ENCODE data around the gene DIRAS1.

DNA sequence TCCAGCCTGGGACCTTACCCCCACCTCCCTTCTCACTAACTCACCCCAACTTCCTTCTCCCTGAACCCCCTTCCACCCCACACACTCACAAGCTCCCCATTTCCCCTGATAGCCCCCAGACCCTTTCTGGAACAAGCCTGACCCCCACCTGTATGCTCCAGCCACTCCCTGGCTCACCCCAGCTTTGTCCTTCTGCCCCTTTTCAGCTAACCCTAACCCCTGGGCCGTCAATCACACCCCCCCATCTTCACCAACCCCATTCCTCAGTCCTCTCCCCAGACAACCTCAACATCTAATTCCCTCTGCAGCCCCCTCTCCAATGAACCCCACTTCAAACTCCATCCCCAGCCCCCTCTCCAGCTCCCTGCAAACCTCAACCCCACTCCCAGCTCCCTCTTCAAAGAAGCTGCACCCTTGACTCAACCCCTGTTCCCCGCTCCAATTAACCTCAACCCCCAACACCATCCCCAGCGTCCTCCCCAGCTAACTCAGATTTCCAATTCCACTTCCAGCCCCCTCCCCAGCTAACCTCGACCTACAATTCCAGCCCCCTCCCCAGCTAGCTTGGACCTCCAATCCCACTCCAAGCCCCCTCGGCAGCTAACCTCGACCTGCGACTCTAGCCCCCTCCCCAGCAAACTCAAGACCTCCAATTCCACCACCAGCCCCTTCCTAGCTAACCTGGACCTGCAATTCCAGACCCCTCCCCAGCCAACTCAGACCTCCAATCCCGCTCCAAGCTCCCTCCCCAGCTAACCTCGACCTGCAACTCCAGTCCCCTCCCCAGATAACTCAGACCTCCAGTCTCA, 19.6 kb downstream of the DIRAS1 start:
- TF ChIP-seq RAD21 (IDR thresholded peaks at IDR 0.05; ENCODE audit: low read depth): no peak
- no peak for TF ChIP-seq POLR2AphosphoS5 (IDR thresholded peaks at IDR 0.05; ENCODE audit: low read depth, low read length)
- TF ChIP-seq POLR2A (IDR thresholded peaks at IDR 0.05; ENCODE audit: borderline replicate concordance, extremely low read depth, insufficient read depth, insufficient read length): no peak
- TF ChIP-seq, protein P1, sequence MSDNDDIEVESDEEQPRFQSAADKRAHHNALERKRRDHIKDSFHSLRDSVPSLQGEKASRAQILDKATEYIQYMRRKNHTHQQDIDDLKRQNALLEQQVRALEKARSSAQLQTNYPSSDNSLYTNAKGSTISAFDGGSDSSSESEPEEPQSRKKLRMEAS (IDR thresholded peaks at IDR 0.05): no peak
- TF ChIP-seq, protein P2, sequence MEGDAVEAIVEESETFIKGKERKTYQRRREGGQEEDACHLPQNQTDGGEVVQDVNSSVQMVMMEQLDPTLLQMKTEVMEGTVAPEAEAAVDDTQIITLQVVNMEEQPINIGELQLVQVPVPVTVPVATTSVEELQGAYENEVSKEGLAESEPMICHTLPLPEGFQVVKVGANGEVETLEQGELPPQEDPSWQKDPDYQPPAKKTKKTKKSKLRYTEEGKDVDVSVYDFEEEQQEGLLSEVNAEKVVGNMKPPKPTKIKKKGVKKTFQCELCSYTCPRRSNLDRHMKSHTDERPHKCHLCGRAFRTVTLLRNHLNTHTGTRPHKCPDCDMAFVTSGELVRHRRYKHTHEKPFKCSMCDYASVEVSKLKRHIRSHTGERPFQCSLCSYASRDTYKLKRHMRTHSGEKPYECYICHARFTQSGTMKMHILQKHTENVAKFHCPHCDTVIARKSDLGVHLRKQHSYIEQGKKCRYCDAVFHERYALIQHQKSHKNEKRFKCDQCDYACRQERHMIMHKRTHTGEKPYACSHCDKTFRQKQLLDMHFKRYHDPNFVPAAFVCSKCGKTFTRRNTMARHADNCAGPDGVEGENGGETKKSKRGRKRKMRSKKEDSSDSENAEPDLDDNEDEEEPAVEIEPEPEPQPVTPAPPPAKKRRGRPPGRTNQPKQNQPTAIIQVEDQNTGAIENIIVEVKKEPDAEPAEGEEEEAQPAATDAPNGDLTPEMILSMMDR (IDR thresholded peaks at IDR 0.05 in 2 of 3, conservative IDR thresholded peaks at IDR 0.05 in 1 of 3; ENCODE audit: borderline replicate concordance in 1 of 3, insufficient read depth in 1 of 3, low read depth in 2 of 3, low read length in 2 of 3): no peak
- TF ChIP-seq, protein P3, sequence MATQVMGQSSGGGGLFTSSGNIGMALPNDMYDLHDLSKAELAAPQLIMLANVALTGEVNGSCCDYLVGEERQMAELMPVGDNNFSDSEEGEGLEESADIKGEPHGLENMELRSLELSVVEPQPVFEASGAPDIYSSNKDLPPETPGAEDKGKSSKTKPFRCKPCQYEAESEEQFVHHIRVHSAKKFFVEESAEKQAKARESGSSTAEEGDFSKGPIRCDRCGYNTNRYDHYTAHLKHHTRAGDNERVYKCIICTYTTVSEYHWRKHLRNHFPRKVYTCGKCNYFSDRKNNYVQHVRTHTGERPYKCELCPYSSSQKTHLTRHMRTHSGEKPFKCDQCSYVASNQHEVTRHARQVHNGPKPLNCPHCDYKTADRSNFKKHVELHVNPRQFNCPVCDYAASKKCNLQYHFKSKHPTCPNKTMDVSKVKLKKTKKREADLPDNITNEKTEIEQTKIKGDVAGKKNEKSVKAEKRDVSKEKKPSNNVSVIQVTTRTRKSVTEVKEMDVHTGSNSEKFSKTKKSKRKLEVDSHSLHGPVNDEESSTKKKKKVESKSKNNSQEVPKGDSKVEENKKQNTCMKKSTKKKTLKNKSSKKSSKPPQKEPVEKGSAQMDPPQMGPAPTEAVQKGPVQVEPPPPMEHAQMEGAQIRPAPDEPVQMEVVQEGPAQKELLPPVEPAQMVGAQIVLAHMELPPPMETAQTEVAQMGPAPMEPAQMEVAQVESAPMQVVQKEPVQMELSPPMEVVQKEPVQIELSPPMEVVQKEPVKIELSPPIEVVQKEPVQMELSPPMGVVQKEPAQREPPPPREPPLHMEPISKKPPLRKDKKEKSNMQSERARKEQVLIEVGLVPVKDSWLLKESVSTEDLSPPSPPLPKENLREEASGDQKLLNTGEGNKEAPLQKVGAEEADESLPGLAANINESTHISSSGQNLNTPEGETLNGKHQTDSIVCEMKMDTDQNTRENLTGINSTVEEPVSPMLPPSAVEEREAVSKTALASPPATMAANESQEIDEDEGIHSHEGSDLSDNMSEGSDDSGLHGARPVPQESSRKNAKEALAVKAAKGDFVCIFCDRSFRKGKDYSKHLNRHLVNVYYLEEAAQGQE (IDR thresholded peaks at IDR 0.05; ENCODE audit: low read depth): no peak
- TF ChIP-seq EZH2 (IDR thresholded peaks at IDR 0.05): no peak
- no peak for TF ChIP-seq FOSL1 (IDR thresholded peaks at IDR 0.05; ENCODE audit: low read depth)
- no peak for TF ChIP-seq ZNF274 (IDR thresholded peaks at IDR 0.05; ENCODE audit: low read depth, low read length)
- TF ChIP-seq EGR1 (IDR thresholded peaks at IDR 0.05; ENCODE audit: low read depth): no peak
- no peak for TF ChIP-seq EZH2phosphoT487 (IDR thresholded peaks at IDR 0.05; ENCODE audit: borderline replicate concordance)
- no peak for TF ChIP-seq CEBPB (IDR thresholded peaks at IDR 0.05; ENCODE audit: low read depth)
- TF ChIP-seq, protein P4, sequence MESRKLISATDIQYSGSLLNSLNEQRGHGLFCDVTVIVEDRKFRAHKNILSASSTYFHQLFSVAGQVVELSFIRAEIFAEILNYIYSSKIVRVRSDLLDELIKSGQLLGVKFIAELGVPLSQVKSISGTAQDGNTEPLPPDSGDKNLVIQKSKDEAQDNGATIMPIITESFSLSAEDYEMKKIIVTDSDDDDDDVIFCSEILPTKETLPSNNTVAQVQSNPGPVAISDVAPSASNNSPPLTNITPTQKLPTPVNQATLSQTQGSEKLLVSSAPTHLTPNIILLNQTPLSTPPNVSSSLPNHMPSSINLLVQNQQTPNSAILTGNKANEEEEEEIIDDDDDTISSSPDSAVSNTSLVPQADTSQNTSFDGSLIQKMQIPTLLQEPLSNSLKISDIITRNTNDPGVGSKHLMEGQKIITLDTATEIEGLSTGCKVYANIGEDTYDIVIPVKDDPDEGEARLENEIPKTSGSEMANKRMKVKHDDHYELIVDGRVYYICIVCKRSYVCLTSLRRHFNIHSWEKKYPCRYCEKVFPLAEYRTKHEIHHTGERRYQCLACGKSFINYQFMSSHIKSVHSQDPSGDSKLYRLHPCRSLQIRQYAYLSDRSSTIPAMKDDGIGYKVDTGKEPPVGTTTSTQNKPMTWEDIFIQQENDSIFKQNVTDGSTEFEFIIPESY (IDR thresholded peaks at IDR 0.05; ENCODE audit: extremely low read depth, insufficient replicate concordance, low read length): no peak
